Right lobe of liver (tissue), 4 donors: ENCODE measurements around the gene NFYC.

Experiments used
- CTCF ChIP-seq, 4 donors: fragments of 200-600 bp in 3 of 4; fragments of 450-650 bp in 1 of 4; IDR thresholded peaks; one replicate each; pipeline versions ENCODE4 v1.5.1 to v1.8.0; 2016 to 2022; ENCODE audit warnings: antibody characterized with exemption in 4 of 4, mild to moderate bottlenecking in 2 of 4
- POLR2A ChIP-seq: fragments of 450-650 bp; IDR thresholded peaks from one replicate; pipeline ENCODE4 v1.6.1; 2017; ENCODE audit warnings: antibody characterized with exemption, mild to moderate bottlenecking
- donor health status: DM: no; HTN: no; CAD: no.
- donor health status: DM: no; HTN: no; CAD: no.
- donor health status: DM: no; HTN: yes; CAD: no.

- no peak for TF ChIP-seq CTCF (IDR thresholded peaks at IDR 0.05)
- no peak for TF ChIP-seq POLR2A
Observed at GRCh38 chr1:40795811-40796586, 104.5 kb downstream of the NFYC start.
